GM18519 (cell line): Measurements from ENCODE around the gene YIPF4.
"Not testable (repeated sequence)": the region's sequence is repeated elsewhere in the genome, so short reads cannot be mapped to it uniquely, and the experiment has no call there.

Experiments
- ATAC-seq: cut with Tn5 transposase; IDR thresholded peaks from one replicate; pipeline ENCODE4 v1.9.1; 2021; ENCODE audit warnings: mild to moderate bottlenecking, moderate library complexity; ENCODE audit not compliant: unreplicated experiment, low FRiP score

Gene YIPF4

GRCh38 chr2:32284321-32284720 is 6.6 kb downstream of the YIPF4 start:
- no peak for ATAC-seq

- ATAC-seq: no peak
Measured at GRCh38 chr2:32289165-32289999, 11.7 kb downstream of the YIPF4 start.

- ATAC-seq: no peak
Measured at GRCh38 chr2:32290000-32290339, 12.3 kb downstream of the YIPF4 start.

GRCh38 chr2:32291746-32292145 is 14.0 kb downstream of the YIPF4 start:
- no peak for ATAC-seq

- not testable (repeated sequence) for ATAC-seq
Measured at GRCh38 chr2:32293493-32293892, 15.8 kb downstream of the YIPF4 start.

GRCh38 chr2:32293966-32294562 is 16.4 kb downstream of the YIPF4 start:
- ATAC-seq: not testable (repeated sequence)

- ATAC-seq: no peak
Measured at GRCh38 chr2:32310577-32310976, 32.9 kb downstream of the YIPF4 start.

GRCh38 chr2:32314886-32315285 is 37.2 kb downstream of the YIPF4 start:
- no peak for ATAC-seq

- not testable (repeated sequence) for ATAC-seq
Measured at GRCh38 chr2:32328679-32329078, 51.0 kb downstream of the YIPF4 start.

- ATAC-seq: not testable (repeated sequence)
Measured at GRCh38 chr2:32329180-32329980, 51.7 kb downstream of the YIPF4 start.

GRCh38 chr2:32330136-32330535 is 52.4 kb downstream of the YIPF4 start:
- ATAC-seq: no peak

GRCh38 chr2:32342801-32343200 is 65.1 kb downstream of the YIPF4 start:
- ATAC-seq: no peak

GRCh38 chr2:32350797-32351196 is 73.1 kb downstream of the YIPF4 start:
- not testable (repeated sequence) for ATAC-seq

- no peak for ATAC-seq
Measured at GRCh38 chr2:32355976-32356680, 78.4 kb downstream of the YIPF4 start.

GRCh38 chr2:32356681-32357317 is 79.1 kb downstream of the YIPF4 start, which contains the start of gene BIRC6:
BIRC6 (plus strand) TSS chr2:32357023; CDS start chr2:32357162, 139 bp downstream.
- peak; percentile 72 for ATAC-seq

- no peak for ATAC-seq
Measured at GRCh38 chr2:32357318-32358110, 79.8 kb downstream of the YIPF4 start.

- ATAC-seq: no peak
Measured at GRCh38 chr2:32358111-32358482, 80.4 kb downstream of the YIPF4 start.

- no peak for ATAC-seq
Measured at GRCh38 chr2:32360416-32360815, 82.7 kb downstream of the YIPF4 start.

- ATAC-seq: not testable (repeated sequence)
Measured at GRCh38 chr2:32362997-32363396, 85.3 kb downstream of the YIPF4 start.
